Epithelial cell of proximal tubule (primary cell): ENCODE measurements around the gene SAMD1. TPM values are rescaled to one million over a fixed set of nuclear protein-coding genes. Genes with fewer than 3 reads are reported as not detected.
A peak's percentile ranks its signal among the peaks of the same experiment; 100 is the strongest.

Source experiments
- DNase-seq: peaks from one replicate; pipeline ENCODE4 v3.0.0-alpha.2; 2011; ENCODE audit warnings: low read depth
- H3K4me3 ChIP-seq: 2 replicates; pipeline ENCODE4 v1.5.1; 2011; ENCODE audit warnings: low read depth, mild to moderate bottlenecking, low read length
- CTCF ChIP-seq: conservative IDR thresholded peaks from 2 replicates; pipeline ENCODE4 v1.5.1; 2012; ENCODE audit warnings: low read depth, mild to moderate bottlenecking, low read length
- total RNA-seq: library from RNA; depleted of rRNA; stranded (reverse); fragments of >200 nt; gene quantifications from 2 replicates; pipeline ENCODE4 v1.2.3, GENCODE V29; 2015

The SAMD1 gene
- total RNA-seq, result 30.7 and 53.6 TPM in 2 replicates

GRCh38 chr19:14090509-14091080 is at the start of gene SAMD1:
SAMD1 (minus strand) TSS chr19:14090751.
- peak within 1 kb of the TSS; percentile 68 for H3K4me3 ChIP-seq
- DNase-seq, result no peak
- TF ChIP-seq CTCF, result peak; percentile 3

DNA sequence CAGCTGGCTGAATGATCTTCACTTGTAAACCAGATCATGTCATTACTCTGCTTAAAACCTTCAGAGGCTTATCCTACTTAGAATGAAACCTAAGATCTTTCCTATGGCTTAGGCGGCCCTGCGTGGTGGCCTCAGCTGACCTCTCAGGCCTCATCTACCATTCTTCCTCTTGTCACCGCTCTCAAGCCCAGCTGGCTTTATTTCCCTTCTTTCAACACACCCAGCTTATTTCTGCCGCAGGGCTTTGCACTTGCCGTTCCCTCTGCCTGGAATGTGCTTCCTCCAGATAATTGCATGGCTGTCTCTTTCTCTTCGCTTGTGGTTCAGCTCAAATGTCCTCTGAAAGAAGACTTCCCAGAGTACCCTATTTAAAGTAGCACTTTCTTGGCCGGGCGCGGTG is 49.4 kb upstream of the SAMD1 start:
- DNase-seq, result no peak
- H3K4me3 ChIP-seq, result no peak overlapping the region
- TF ChIP-seq CTCF, result no peak

DNA sequence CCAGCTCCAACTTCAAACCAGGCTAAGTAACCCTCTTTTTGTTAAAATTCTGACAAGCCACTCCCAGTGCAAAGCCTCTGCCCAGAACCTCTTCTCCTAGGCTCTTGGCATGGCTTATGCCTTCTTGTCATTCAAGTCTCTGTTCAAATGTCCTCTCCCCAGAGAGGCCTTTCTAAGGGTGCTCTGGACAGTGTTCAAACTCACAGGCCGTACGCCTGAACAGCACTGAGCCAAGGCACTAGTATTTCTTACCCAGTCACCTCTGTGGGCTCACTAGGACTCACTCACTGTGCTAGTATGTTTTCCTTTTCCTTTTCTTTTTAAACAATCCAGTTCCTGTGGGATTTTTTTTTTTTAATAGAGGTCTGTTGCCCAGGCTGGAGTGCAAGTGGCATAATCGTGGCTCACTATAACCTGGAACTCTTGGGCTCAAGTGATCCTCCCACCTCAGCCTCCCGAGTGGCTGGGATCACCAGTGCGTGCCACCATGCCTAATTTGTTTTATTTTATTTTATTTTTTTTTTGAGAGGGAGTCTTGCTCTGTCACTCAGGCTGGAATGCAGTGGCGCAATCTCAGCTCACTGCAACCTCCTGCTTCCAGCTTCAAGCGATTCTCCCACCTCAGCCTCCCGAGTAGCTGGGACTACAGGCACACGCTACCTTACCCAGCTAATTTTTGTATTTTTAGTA is 48.2 kb upstream of the SAMD1 start:
- no peak overlapping the region for H3K4me3 ChIP-seq
- TF ChIP-seq CTCF, result no peak
- no peak for DNase-seq

DNA sequence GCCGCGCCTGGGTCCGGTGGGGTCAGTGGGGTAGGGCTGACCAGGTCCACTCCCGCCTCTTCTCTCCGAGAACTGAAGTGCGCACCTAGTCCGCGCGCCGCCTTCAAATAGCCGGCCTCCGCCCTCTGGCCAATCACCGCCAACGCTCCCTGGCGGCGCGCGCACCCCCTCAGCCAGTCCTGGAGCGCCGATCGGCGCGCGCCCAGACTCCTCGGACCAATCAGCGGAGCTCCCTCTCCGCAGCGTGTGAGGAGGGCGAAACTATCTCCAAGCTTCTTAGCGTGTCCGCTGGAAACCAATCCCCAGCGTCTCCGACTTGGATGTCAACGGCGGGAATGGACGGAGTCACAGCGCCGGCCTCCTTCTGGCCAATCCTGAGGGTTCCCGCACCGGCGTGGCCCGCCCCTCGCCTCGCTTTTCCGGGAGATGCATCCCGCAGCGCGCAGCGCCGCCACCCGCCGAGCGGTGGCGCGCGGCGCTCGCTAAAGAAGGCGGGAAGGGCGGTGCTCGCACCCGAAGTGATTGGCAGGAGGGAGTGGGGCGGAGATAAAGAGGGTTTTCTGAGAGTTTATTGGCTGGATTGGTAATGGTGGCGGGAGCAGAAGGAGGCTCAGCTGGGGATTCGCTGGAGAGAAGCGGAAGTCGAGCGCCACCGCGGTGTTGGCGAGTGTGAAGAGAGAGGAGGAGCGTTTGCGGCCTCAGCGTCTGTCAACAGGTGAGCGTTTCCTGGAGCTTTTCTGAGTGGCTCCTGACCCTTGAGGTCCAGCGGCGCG is 46.1 kb upstream of the SAMD1 start, which contains the start of gene ASF1B:
Gene ASF1B, minus strand, starts transcription at position 81 of the 773 bp plus-strand sequence. CDS start 133 bp downstream, outside the sequence.
- peak; percentile 97 for DNase-seq
- peak within 1 kb of the TSS; percentile 85 for H3K4me3 ChIP-seq
- peak; percentile 71 for TF ChIP-seq CTCF

- no peak for TF ChIP-seq CTCF
Measured at GRCh38 chr19:14135985-14136508, 45.5 kb upstream of the SAMD1 start.

GRCh38 chr19:14135355-14135754 is 44.8 kb upstream of the SAMD1 start:
- peak overlapping the region; percentile 85 for H3K4me3 ChIP-seq
- DNase-seq, result no peak
- TF ChIP-seq CTCF, result no peak

More at GRCh38 chr19:14135985-14136508, 45.5 kb upstream of the SAMD1 start:
- peak overlapping the region; percentile 85 for H3K4me3 ChIP-seq
- no peak for DNase-seq
